ENCODE measurements around the gene SLC26A3.

DNA sequence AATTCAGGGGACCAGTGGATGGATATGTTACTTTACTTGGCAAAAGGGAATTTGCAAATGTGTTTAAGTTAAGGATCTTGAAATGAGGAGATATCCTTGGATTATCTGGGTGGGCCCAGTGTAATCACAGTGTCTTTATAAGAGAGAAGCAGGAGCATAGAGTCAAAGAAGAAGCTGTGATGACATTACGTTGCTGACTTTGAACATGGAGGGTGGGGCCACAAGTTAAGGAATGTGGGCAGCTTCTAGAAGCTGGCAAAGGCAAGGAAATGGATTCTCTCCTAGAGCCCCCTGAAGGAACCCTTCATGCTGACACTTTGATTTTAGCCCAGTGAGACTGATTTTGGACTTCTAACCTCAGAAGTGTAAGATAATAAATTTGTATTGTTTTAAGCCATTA lies 21.8 kb upstream of the SLC26A3 start:
- TF ChIP-seq, protein P1, sequence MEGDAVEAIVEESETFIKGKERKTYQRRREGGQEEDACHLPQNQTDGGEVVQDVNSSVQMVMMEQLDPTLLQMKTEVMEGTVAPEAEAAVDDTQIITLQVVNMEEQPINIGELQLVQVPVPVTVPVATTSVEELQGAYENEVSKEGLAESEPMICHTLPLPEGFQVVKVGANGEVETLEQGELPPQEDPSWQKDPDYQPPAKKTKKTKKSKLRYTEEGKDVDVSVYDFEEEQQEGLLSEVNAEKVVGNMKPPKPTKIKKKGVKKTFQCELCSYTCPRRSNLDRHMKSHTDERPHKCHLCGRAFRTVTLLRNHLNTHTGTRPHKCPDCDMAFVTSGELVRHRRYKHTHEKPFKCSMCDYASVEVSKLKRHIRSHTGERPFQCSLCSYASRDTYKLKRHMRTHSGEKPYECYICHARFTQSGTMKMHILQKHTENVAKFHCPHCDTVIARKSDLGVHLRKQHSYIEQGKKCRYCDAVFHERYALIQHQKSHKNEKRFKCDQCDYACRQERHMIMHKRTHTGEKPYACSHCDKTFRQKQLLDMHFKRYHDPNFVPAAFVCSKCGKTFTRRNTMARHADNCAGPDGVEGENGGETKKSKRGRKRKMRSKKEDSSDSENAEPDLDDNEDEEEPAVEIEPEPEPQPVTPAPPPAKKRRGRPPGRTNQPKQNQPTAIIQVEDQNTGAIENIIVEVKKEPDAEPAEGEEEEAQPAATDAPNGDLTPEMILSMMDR (IDR thresholded peaks at IDR 0.05) = no peak
- TF ChIP-seq POLR2A (IDR thresholded peaks at IDR 0.05; ENCODE audit: low read depth) (no peak), EP300 (IDR thresholded peaks at IDR 0.05) (no peak), POLR2AphosphoS5 (IDR thresholded peaks at IDR 0.05) (no peak)
